Heart right ventricle (tissue), 16 donors: ENCODE results near the gene RAI1. TPM values are rescaled to one million over a fixed set of nuclear protein-coding genes. Genes with fewer than 3 reads are reported as not detected.

Experiments used
- ATAC-seq, 8 donors: fragments of 200-7000 bp; cut with Tn5 transposase; one replicate each; pipeline ENCODE4 v1.9.1; 2020; ENCODE audit warnings: mild to moderate bottlenecking in 8 of 8, moderate library complexity in 8 of 8, moderate number of reproducible peaks in 1 of 8
- DNase-seq, 2 donors: peaks; one replicate each; pipeline ENCODE4 v3.0.0-alpha.2; 2020
- H3K27ac ChIP-seq, 10 donors: fragments of 200-600 bp; sonication (generic) in 2 of 10; one replicate each; pipeline versions ENCODE4 v1.5.0 to v1.8.0; 2020 to 2022; ENCODE audit warnings: mild to moderate bottlenecking in 3 of 10
- H3K27me3 ChIP-seq, 7 donors: fragments of 200-600 bp; one replicate each; pipeline ENCODE4 v1.8.0; 2021 to 2022; ENCODE audit warnings: mild to moderate bottlenecking in 2 of 7
- H3K36me3 ChIP-seq, 9 donors: fragments of 200-600 bp; sonication (generic) in 1 of 9; one replicate each; pipeline versions ENCODE4 v1.5.0 to v1.8.0; 2020 to 2022; ENCODE audit warnings: mild to moderate bottlenecking in 2 of 9
- H3K4me1 ChIP-seq, 9 donors: fragments of 200-600 bp; sonication (generic) in 1 of 9; one replicate each; pipeline versions ENCODE4 v1.5.0 to v1.8.0; 2020 to 2022; ENCODE audit warnings: mild to moderate bottlenecking in 4 of 9
- H3K4me3 ChIP-seq, 10 donors: fragments of 200-600 bp; sonication (generic) in 2 of 10; one replicate each; pipeline versions ENCODE4 v1.5.0 to v1.8.0; 2020 to 2022; ENCODE audit warnings: mild to moderate bottlenecking in 7 of 10, moderate library complexity in 2 of 10
- H3K9me3 ChIP-seq, 11 donors: fragments of 200-600 bp in 10 of 11; sonication (generic) in 2 of 11; one replicate each; pipeline versions ENCODE4 v1.5.0 to v1.8.0; 2013 to 2022; ENCODE audit warnings: mild to moderate bottlenecking in 2 of 11, control low read depth in 1 of 11, moderate library complexity in 1 of 11
- WGBS, 2 donors: extraction: QIAGEN DNeasy Blood & Tissue Kit; methylation state at CpG; one replicate each; pipeline ENCODE4 v1.1.7; 2013; ENCODE audit warnings: inconsistent platforms in 1 of 2; 5-methylcytosine and 5-hydroxymethylcytosine counted together
- intact Hi-C, 10 donors: fragments of 100-400 bp; cut with DNase I; formaldehyde crosslinking; loops; one replicate each; pipeline versions ENCODE4 v1.11.1 to v1.14.2; 2022
- polyA plus RNA-seq, 2 donors: library from polyadenylated mRNA; stranded (reverse); fragments of 200-250 nt; gene quantifications; one replicate each; pipeline ENCODE4 v1.2.3, GENCODE V29; 2013
- total RNA-seq, 10 donors: library from RNA; stranded (reverse); fragmentation: NEBNext Ultra II Directional in 3 of 10; extraction: Animal tissue kit (Norgen Biotek cat#: 25700) in 3 of 10; gene quantifications; one replicate each; pipeline versions ENCODE4 v1.2.1 to v1.2.4, GENCODE V29; 2021 to 2023
- TF ChIP-seq, protein P1 (sequence below), 9 donors: fragments of 200-600 bp; sonication (generic) in 2 of 9; IDR thresholded peaks; one replicate each; pipeline versions ENCODE4 v1.5.0 to v1.8.0; 2021 to 2022; ENCODE audit warnings: antibody characterized with exemption in 9 of 9, mild to moderate bottlenecking in 5 of 9, moderate library complexity in 1 of 9
- donor health status: Arrhythmogenic right ventricular cardiomyopathy.
- donor health status: ischemic (EF 13 %, LVEDD 7.1; RV severe dilation, severe dysfunction).
- donor health status: healthy with polysubstance abuse.
- donor health status: DM: no; HTN: yes; CAD: no.
- donor health status: DM: no; HTN: no; CAD: no.
- donor health status: ischemic (EF 25% LVEDD 6.9; RV normal size, moderate dysfunction).
- donor health status: ischemic (EF 25% LVEDD 5.7; RV mildly dilated, moderate dysfunction).
- donor health status: healthy.
- donor health status: DM: yes; HTN: yes; CAD: no.
- donor health status: Ischemic cardiomyopathy.
- donor health status: ischemic (EF 35%, LVEDD 5.7; RV mildly dilated, moderate dysfunction).
- donor health status: nonischemic (EF 11% LVEDD 7.7; RV severe dilation, severe dysfunction).
- donor health status: DM: yes; HTN: yes; CAD: no.
- donor health status: PGD.
- donor health status: ischemic (EF 29% LVEDD 5.4; RV normal size, mild dysfunction).
- donor health status: nonischemic (EF 23%, LVEDD 6.1; RV moderate dilation, normal function).

Gene RAI1
- total and polyA plus RNA-seq, 12 donors = 13.8 to 32.0 (median 19.8) TPM

GRCh38 chr17:17724307-17725010 is 43.2 kb downstream of the RAI1 start:
- peaks cover 0 to 9% (median 0%) of the 10 kb centered on the region in 9 donors for H3K36me3 ChIP-seq
- WGBS, 2 donors = 22 to 29% methylated on average over 46 to 53 of the region's 53 CpGs
- DNase-seq (peak; percentile 59 to 64), ATAC-seq (peak; percentile 34 to 77 (median 56))
- peak overlapping the region in 8 of 10 donors; percentile 35 to 77 (median 56) for H3K27ac ChIP-seq
- TF ChIP-seq, protein P1, sequence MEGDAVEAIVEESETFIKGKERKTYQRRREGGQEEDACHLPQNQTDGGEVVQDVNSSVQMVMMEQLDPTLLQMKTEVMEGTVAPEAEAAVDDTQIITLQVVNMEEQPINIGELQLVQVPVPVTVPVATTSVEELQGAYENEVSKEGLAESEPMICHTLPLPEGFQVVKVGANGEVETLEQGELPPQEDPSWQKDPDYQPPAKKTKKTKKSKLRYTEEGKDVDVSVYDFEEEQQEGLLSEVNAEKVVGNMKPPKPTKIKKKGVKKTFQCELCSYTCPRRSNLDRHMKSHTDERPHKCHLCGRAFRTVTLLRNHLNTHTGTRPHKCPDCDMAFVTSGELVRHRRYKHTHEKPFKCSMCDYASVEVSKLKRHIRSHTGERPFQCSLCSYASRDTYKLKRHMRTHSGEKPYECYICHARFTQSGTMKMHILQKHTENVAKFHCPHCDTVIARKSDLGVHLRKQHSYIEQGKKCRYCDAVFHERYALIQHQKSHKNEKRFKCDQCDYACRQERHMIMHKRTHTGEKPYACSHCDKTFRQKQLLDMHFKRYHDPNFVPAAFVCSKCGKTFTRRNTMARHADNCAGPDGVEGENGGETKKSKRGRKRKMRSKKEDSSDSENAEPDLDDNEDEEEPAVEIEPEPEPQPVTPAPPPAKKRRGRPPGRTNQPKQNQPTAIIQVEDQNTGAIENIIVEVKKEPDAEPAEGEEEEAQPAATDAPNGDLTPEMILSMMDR (IDR thresholded peaks at IDR 0.05) = no peak
- H3K4me3 ChIP-seq = peak overlapping the region; percentile 21 to 67 (median 54)
- intact Hi-C loops = no loop called here
- H3K9me3 ChIP-seq = no peaks in the 10 kb centered on the region
- H3K4me1 ChIP-seq = peaks cover 9 to 69% (median 36%) of the 10 kb centered on the region in 9 donors
- H3K27me3 ChIP-seq = peaks cover 0 to 33% (median 0%) of the 10 kb centered on the region in 7 donors

DNA sequence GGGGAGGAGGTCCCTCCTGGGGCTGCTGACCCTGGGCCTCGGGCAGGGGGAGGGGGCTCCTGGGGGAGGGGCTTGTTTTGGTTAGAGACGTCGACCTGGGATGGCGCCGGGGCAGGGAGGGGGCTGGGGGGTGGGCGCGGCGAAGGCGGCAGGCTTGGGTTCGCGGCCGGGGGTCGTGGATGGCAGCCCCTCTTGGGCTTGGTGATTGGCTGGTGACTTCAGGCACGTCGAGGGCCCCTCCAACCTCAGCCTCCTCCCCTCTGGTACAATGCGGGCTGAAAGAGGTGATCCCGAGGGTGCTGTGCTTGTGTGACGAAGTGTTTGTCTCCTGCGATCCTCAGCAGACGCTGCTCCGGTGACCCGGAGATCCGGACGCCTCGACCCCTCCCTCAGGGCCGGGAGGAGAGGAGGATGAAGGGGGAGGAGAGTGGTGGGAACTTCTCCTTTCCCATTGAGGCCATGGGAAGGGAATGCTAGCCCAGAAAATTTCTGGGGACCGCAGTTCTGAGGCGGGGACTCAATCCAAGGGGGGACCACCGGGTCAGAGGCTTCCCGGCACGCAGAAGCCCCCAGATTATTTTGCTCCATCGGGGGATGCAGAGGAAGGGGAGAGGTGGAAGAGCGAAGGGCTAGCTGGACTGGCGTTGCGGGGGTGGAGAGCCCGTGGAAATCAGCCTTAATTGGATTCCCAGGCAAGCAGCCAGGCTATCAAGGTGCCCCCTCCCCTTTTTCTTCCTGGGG is 43.9 kb downstream of the RAI1 start:
- Histone ChIP-seq H3K27me3 (peaks cover 0 to 33% (median 0%) of the 10 kb centered on the region in 7 donors), H3K36me3 (peaks cover 0 to 9% (median 0%) of the 10 kb centered on the region in 9 donors), H3K4me1 (peaks cover 12 to 68% (median 36%) of the 10 kb centered on the region in 9 donors), H3K9me3 (no peaks in the 10 kb centered on the region), H3K4me3 (peak overlapping the region; percentile 4 to 67 (median 54)), H3K27ac (peak overlapping the region in 7 of 10 donors; percentile 35 to 77 (median 61))
- ATAC-seq = peak in 6 of 8 donors; percentile 13 to 48 (median 32)
- intact Hi-C loops = no loop called here
- TF ChIP-seq, protein P1 (IDR thresholded peaks at IDR 0.05) = no peak
- DNase-seq = peak in 1 of 2 donors; percentile 44
- 40 to 43% methylated on average over 35 to 36 of the region's 36 CpGs for WGBS, 2 donors

- peak in 1 of 8 donors; percentile 41 for ATAC-seq
- peaks cover 0 to 33% (median 0%) of the 10 kb centered on the region in 7 donors for H3K27me3 ChIP-seq
- H3K4me3 ChIP-seq = no peak overlapping the region
- DNase-seq = no peak
- H3K9me3 ChIP-seq = no peaks in the 10 kb centered on the region
- H3K27ac ChIP-seq = peak overlapping the region in 8 of 10 donors; percentile 30 to 77 (median 56)
- peaks cover 0 to 9% (median 0%) of the 10 kb centered on the region in 9 donors for H3K36me3 ChIP-seq
- WGBS, 2 donors = 55 to 67% methylated on average over 7 of the region's 7 CpGs
- intact Hi-C loops = no loop called here
- H3K4me1 ChIP-seq = peaks cover 17 to 69% (median 40%) of the 10 kb centered on the region in 9 donors
- TF ChIP-seq, protein P1 (IDR thresholded peaks at IDR 0.05) = no peak
Measured at GRCh38 chr17:17725752-17726457, 44.6 kb downstream of the RAI1 start.
